GM21737 (cell line): ENCODE data around the gene TREML4.

Source experiments
- ATAC-seq: cut with Tn5 transposase; IDR thresholded peaks from one replicate; pipeline ENCODE4 v1.9.1; 2021; ENCODE audit warnings: mild to moderate bottlenecking, moderate library complexity; ENCODE audit not compliant: unreplicated experiment

Gene TREML4

DNA sequence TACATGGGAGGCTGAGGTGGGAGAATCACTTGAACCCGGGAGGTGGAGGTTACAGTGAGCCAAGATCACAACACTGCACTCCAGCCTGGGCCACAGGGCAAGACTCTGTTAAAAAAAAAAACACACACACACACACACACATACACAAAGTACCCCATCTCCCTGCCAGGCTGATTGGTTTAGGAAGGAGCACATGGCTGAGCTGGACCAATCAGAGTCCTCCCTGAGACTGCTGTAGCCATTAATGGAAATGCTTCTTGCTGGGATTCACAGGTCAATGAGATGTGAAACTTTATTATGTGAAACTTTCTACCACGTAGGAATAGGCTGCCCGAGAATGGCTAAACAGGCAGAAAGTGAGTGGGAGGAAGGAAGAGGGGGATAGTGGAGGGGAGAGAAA lies 55.5 kb downstream of the TREML4 start:
- ATAC-seq, result no peak

DNA sequence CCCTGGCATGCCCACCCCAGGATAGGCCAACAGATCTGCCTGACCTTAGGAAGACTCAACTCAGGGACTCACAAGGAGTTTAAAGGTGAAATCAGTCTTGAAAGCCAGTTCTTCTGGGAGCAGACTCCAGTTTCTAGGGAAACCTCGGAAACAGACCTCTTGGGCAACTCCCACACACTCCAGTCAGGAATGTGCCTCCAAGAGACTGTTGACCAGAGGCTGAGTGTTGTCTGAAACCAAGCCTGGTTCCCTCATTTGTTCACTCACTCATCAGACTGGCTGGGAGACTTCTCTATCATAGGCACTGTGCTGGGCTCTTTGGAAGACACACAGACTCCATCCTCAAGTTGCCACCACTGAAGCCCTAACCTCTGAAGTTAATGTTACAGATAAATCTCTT lies 56.6 kb downstream of the TREML4 start:
- no peak for ATAC-seq

DNA sequence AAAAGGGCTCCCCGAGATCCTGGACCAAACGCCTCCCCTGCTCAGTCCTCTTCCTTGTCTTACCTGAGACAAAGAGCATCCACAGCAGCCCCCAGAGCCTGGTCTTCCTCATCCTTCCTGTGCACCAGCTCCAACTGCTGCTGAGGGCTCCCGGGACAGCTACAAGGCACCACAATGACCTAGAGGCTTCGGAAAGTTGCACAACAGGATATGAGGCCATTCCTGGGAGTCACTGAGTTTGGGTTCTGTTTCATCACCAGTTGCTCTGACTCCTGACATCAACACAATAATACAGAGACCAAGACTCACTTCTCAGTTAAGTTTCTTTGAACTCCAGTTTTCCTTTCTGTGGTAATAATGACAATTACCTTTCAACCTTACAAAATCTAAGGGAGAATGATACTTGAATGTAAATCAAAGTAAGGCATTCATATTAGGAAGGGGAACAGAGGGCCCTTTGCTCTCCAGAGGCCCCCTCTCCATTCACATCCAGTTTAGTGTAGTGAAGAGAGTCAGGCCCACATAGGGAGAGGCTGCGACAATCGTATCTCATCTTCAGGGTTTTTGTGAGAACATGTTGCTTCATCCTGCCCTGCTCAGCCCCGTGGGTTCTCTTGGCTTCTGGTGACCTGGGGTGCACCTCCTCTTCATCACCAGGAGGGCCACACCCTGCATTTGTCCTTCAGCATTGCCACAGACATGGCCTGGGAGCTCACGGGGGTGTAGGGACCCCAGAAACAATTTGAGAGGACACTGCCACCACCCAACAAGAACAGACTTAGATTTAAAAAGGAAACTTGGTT lies 58.6 kb downstream of the TREML4 start, which contains the start of gene TREM1:
Gene TREM1 (minus strand): TSS at position 139 of the 803 bp plus-strand sequence. CDS start 27 bp downstream, at position 112.
- ATAC-seq, result no peak

DNA sequence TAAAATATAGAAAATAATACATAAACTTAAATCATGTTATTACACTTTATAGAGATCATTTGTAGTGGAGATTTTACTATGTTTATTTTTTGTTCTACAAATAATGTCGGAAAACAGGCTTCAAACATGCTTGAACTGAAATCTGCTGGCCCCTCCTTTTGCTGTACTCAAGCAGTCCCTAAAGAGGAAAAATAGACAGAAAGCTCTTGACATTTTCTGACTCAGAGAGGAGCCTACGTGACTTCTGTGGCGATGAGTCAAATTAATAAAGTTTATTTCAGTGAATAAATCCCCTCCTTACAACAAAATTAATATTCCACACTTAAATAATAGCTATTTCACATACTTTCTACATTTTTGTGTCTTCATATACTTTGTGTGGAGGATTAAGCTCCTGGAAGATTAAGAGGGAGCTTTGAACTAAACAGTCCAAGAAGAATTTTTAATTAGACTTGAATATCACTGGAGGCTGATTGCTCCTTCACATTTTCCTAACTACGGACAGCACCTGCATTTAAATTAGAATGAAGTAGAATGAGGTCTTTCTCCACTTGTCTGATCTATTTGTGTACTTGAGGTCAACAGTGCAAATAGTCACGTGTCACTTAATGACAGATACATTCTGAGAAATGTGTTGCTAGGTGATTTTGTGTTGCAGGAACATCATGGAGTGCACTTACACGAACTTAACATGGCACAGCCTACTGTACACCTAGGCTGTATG lies 60.0 kb downstream of the TREML4 start:
- no peak for ATAC-seq
